Bronchial smooth muscle cell (primary cell): ENCODE measurements around the gene SMIM15. TPM values are rescaled to one million over a fixed set of nuclear protein-coding genes. Genes with fewer than 3 reads are reported as not detected.

Experiments used
- total RNA-seq: library from RNA; depleted of rRNA; stranded (reverse); fragments of >200 nt; gene quantifications from 2 replicates; pipeline ENCODE4 v1.2.1, GENCODE V29; 2014

Gene SMIM15, protein sequence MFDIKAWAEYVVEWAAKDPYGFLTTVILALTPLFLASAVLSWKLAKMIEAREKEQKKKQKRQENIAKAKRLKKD
- total RNA-seq: 36.6 and 84.0 TPM in 2 replicates

DNA sequence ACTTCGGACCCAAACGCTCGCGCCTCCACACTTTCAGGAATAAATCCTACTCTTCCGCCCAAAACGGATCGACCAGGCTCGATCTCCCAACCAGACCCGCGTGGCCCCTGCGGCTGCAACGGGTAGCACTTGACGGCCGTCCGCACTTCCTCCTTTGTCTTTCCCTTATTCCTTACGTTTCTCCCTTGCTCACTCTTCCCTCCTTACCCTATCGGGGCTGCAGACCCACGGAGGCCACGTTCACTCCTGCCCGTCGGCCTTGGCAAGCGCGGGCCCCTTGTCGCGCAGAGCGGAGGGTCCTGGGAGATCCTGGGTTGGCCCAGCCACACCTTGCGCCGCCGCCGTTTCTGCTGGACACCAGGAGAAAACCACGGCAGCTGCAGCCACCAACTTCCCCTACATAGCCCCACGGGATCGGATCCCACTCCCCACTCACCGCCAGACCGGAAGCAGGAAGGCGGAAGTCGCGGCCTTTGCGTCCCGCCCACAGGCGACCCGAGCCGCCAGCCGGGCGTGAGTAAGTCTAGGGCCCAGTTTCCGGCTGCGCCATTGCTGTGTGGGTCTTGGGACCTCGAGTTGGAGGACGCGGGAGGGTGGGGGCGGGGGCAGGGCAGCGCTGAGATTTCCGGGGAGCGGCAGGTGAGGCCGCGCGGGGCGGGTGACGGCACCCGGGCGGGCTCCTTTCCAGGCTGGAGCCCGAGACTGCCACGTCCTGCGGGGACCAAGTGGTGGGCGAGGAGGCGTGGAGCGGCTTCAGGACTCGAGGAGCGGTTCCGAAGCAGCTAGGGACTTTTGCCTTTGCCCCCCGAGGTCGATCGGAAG, at the start of gene SMIM15:
Gene SMIM15, minus strand, starts transcription at position 459 of the 822 bp plus-strand sequence. CDS start 2,297 bp downstream, outside the sequence.

Other genes with a start within 250 kb of the SMIM15 start
- 12.3 and 13.6 TPM in 2 replicates for gene ERCC8, start 217.4 kb downstream of the SMIM15 start, total RNA-seq
- 15.8 and 23.2 TPM in 2 replicates for gene NDUFAF2, start 217.3 kb downstream of the SMIM15 start, total RNA-seq
- 7.9 and 10.9 TPM in 2 replicates for gene ZSWIM6, start 169.8 kb upstream of the SMIM15 start, total RNA-seq